Activated CD4-positive, alpha-beta T cell treated with anti-CD3 and anti-CD28 coated beads, Interleukin-2, amount 50 U/mL, for 1 hour (primary cell): ENCODE data around the gene ALDH1B1.
"Not testable (repeated sequence)": the region's sequence is repeated elsewhere in the genome, so short reads cannot be mapped to it uniquely, and the experiment has no call there.

Experiments
- DNase-seq: peaks from one replicate; pipeline ENCODE4 v3.0.0-alpha.2; 2020

Gene ALDH1B1

GRCh38 chr9:38362852-38363588 is 29.5 kb upstream of the ALDH1B1 start:
- no peak for DNase-seq

- DNase-seq: no peak
These were observed 28.9 kb upstream of the ALDH1B1 start for GRCh38 chr9:38363589-38363925.

- DNase-seq: no peak
These were observed 24.6 kb upstream of the ALDH1B1 start for GRCh38 chr9:38367898-38368297.

GRCh38 chr9:38368731-38369130 is 23.8 kb upstream of the ALDH1B1 start:
- no peak for DNase-seq

GRCh38 chr9:38370176-38370575 is 22.3 kb upstream of the ALDH1B1 start:
- no peak for DNase-seq

- no peak for DNase-seq
These were observed 21.0 kb upstream of the ALDH1B1 start for GRCh38 chr9:38371495-38371894.

- no peak for DNase-seq
These were observed 19.5 kb upstream of the ALDH1B1 start for GRCh38 chr9:38372762-38373619.

GRCh38 chr9:38373679-38374078 is 18.8 kb upstream of the ALDH1B1 start:
- DNase-seq: no peak

- DNase-seq: no peak
These were observed 17.5 kb upstream of the ALDH1B1 start for GRCh38 chr9:38374847-38375571.

GRCh38 chr9:38375572-38375963 is 16.9 kb upstream of the ALDH1B1 start:
- no peak for DNase-seq

GRCh38 chr9:38376021-38376670 is 16.4 kb upstream of the ALDH1B1 start:
- DNase-seq: no peak

- not testable (repeated sequence) for DNase-seq
These were observed 15.0 kb upstream of the ALDH1B1 start for GRCh38 chr9:38377336-38378083.

GRCh38 chr9:38380230-38380871 is 12.2 kb upstream of the ALDH1B1 start:
- DNase-seq: no peak

GRCh38 chr9:38380872-38381534 is 11.5 kb upstream of the ALDH1B1 start:
- no peak for DNase-seq

- DNase-seq: no peak
These were observed 10.4 kb upstream of the ALDH1B1 start for GRCh38 chr9:38382141-38382540.

GRCh38 chr9:38384990-38385848 is 7.3 kb upstream of the ALDH1B1 start:
- DNase-seq: no peak

- no peak for DNase-seq
These were observed 6.6 kb upstream of the ALDH1B1 start for GRCh38 chr9:38385896-38386295.

GRCh38 chr9:38386319-38386895 is 6.1 kb upstream of the ALDH1B1 start:
- DNase-seq: no peak

- no peak for DNase-seq
These were observed 5.4 kb upstream of the ALDH1B1 start for GRCh38 chr9:38387066-38387465.

GRCh38 chr9:38387751-38388150 is 4.8 kb upstream of the ALDH1B1 start:
- DNase-seq: no peak
